Peyer's patch (tissue), 4 donors: ENCODE data around the gene CCR7. TPM values are rescaled to one million over a fixed set of nuclear protein-coding genes. Genes with fewer than 3 reads are reported as not detected.

ENCODE experiments used
- DNase-seq, 3 donors: peaks; one replicate each; pipeline ENCODE4 v3.0.0-alpha.2; 2017 to 2019
- H3K27ac ChIP-seq, 4 donors: fragments of 200-600 bp; sonication (generic); one replicate each; pipeline ENCODE4 v1.5.1; 2016 to 2019
- H3K27me3 ChIP-seq, 2 donors: fragments of 200-600 bp; sonication (generic); one replicate each; pipeline ENCODE4 v1.5.1; 2019
- H3K36me3 ChIP-seq, 3 donors: fragments of 200-600 bp; sonication (generic); one replicate each; pipeline ENCODE4 v1.5.1; 2016 to 2019
- H3K4me1 ChIP-seq, 4 donors: fragments of 200-600 bp; sonication (generic); one replicate each; pipeline ENCODE4 v1.5.1; 2016 to 2019
- H3K4me3 ChIP-seq, 4 donors: fragments of 200-600 bp; sonication (generic); 1 replicate in 3 of 4; 2 replicates in 1 of 4; pipeline ENCODE4 v1.5.1; 2016 to 2019; ENCODE audit warnings: mild to moderate bottlenecking in 1 of 4
- H3K9me3 ChIP-seq, 4 donors: fragments of 200-600 bp; sonication (generic); one replicate each; pipeline ENCODE4 v1.5.1; 2016 to 2019; ENCODE audit warnings: mild to moderate bottlenecking in 1 of 4
- CTCF ChIP-seq, 6 experiments: fragments of 450-650 bp in 4 of 6; fragments of 200-600 bp in 2 of 6; sonication (generic) in 1 of 6; IDR thresholded peaks; one replicate each; pipeline ENCODE4 v1.5.1; 2017 to 2019; ENCODE audit warnings: antibody characterized with exemption in 6 of 6, mild to moderate bottlenecking in 3 of 6, moderate library complexity in 1 of 6
- POLR2A ChIP-seq, 2 donors: fragments of 450-650 bp; IDR thresholded peaks; one replicate each; pipeline ENCODE4 v1.5.1; 2017; ENCODE audit warnings: antibody characterized with exemption in 2 of 2, mild to moderate bottlenecking in 2 of 2, moderate library complexity in 2 of 2
- total RNA-seq, 4 donors: library from RNA; depleted of rRNA; stranded (reverse); fragments of >200 nt; gene quantifications; one replicate each; pipeline ENCODE4 v1.1.0, GENCODE V29; 2016

Gene CCR7
- total RNA-seq, 4 donors from 2014 or later = 3.1 to 22.3 TPM; not detected in 2

- H3K36me3 ChIP-seq = no peaks in the 10 kb centered on the region
- peaks cover 4 to 45% (median 31%) of the 10 kb centered on the region in 4 donors for H3K4me1 ChIP-seq
- H3K27me3 ChIP-seq = no peaks in the 10 kb centered on the region
- DNase-seq = peak; percentile 7 to 46 (median 16)
- H3K4me3 ChIP-seq = no peak overlapping the region
- no peaks in the 10 kb centered on the region for H3K9me3 ChIP-seq
- H3K27ac ChIP-seq = peak overlapping the region in 2 of 4 donors; percentile 82 to 86
- TF ChIP-seq POLR2A (IDR thresholded peaks at IDR 0.05) (no peak), CTCF (IDR thresholded peaks at IDR 0.05) (no peak)
These were observed 9.7 kb downstream of the CCR7 start for GRCh38 chr17:40555296-40556190.

- peak in 2 of 3 donors; percentile 45 to 47 for DNase-seq
- Histone ChIP-seq H3K9me3 (no peaks in the 10 kb centered on the region), H3K27me3 (no peaks in the 10 kb centered on the region), H3K4me3 (no peak overlapping the region), H3K36me3 (no peaks in the 10 kb centered on the region), H3K27ac (peak overlapping the region; percentile 73 to 86 (median 80)), H3K4me1 (peaks cover 0 to 42% (median 27%) of the 10 kb centered on the region in 4 donors)
- no peak for TF ChIP-seq POLR2A (IDR thresholded peaks at IDR 0.05)
- no peak for TF ChIP-seq CTCF (IDR thresholded peaks at IDR 0.05)
These were observed 10.5 kb downstream of the CCR7 start for GRCh38 chr17:40554646-40555295.

GRCh38 chr17:40553694-40554534 is 11.4 kb downstream of the CCR7 start:
- DNase-seq = peak in 2 of 3 donors; percentile 51 to 68
- TF ChIP-seq CTCF (IDR thresholded peaks at IDR 0.05) (no peak), POLR2A (IDR thresholded peaks at IDR 0.05) (no peak)
- H3K27ac ChIP-seq = peak overlapping the region; percentile 73 to 86 (median 80)
- H3K9me3 ChIP-seq = no peaks in the 10 kb centered on the region
- H3K4me1 ChIP-seq = peaks cover under 1 to 46% (median 28%) of the 10 kb centered on the region in 4 donors
- H3K36me3 ChIP-seq = no peaks in the 10 kb centered on the region
- H3K4me3 ChIP-seq = peak overlapping the region in 3 of 4 donors; percentile 1 to 23 (median 8)
- no peaks in the 10 kb centered on the region for H3K27me3 ChIP-seq

- Histone ChIP-seq H3K9me3 (no peaks in the 10 kb centered on the region), H3K27ac (peak overlapping the region; percentile 73 to 86 (median 80)), H3K36me3 (no peaks in the 10 kb centered on the region), H3K27me3 (no peaks in the 10 kb centered on the region), H3K4me3 (no peak overlapping the region), H3K4me1 (peaks cover 3 to 53% (median 35%) of the 10 kb centered on the region in 4 donors)
- TF ChIP-seq POLR2A (IDR thresholded peaks at IDR 0.05) = no peak
- TF ChIP-seq CTCF (IDR thresholded peaks at IDR 0.05) = no peak
- DNase-seq = peak; percentile 13 to 58 (median 42)
These were observed 12.2 kb downstream of the CCR7 start for GRCh38 chr17:40552806-40553693.
